Nephron (organoid): ENCODE results near the gene CDC25A.
"Not testable (repeated sequence)": the region's sequence is repeated elsewhere in the genome, so short reads cannot be mapped to it uniquely, and the experiment has no call there.

Experiments
- H3K27ac Mint-ChIP-seq, 3 experiments: 2 replicates each; pipeline ENCODE4 v1.8.0; 2020; ENCODE audit warnings: mixed read lengths in 3 of 3, mild to moderate bottlenecking in 2 of 3, moderate library complexity in 1 of 3
- H3K27me3 Mint-ChIP-seq: 2 replicates; pipeline ENCODE4 v1.8.0; 2021; ENCODE audit warnings: low read depth, mild to moderate bottlenecking, moderate library complexity, mixed read lengths
- H3K36me3 Mint-ChIP-seq: 2 replicates; pipeline ENCODE4 v1.8.0; 2020; ENCODE audit warnings: low read depth, mixed read lengths
- H3K4me1 Mint-ChIP-seq: 2 replicates; pipeline ENCODE4 v1.8.0; 2020; ENCODE audit warnings: mixed read lengths
- H3K4me3 Mint-ChIP-seq, 3 experiments: 2 replicates each; pipeline ENCODE4 v1.8.0; 2020; ENCODE audit warnings: mild to moderate bottlenecking in 3 of 3, mixed read lengths in 3 of 3, moderate library complexity in 2 of 3
- H3K9me3 Mint-ChIP-seq: 2 replicates; pipeline ENCODE4 v1.8.0; 2020; ENCODE audit warnings: mixed read lengths
- CTCF ChIP-seq, 3 experiments: fragments of 200-600 bp; sonication (generic); IDR thresholded peaks; one replicate each; pipeline ENCODE4 v1.5.0; 2021; ENCODE audit warnings: antibody characterized with exemption in 3 of 3; ENCODE audit not compliant: unreplicated experiment in 3 of 3

The CDC25A gene

GRCh38 chr3:48215876-48216275, 27.7 kb upstream of the CDC25A start:
- Mint-ChIP-seq H3K27ac (peak overlapping the region in 2 of 3 experiments; percentile 78 to 95), H3K4me3 (no peak overlapping the region), H3K36me3 (no peaks in the 10 kb centered on the region), H3K27me3 (peaks cover 13% of the 10 kb centered on the region), H3K9me3 (no peaks in the 10 kb centered on the region), H3K4me1 (peaks cover 7% of the 10 kb centered on the region)
- no peak for TF ChIP-seq CTCF (IDR thresholded peaks at IDR 0.05; ENCODE audit: unreplicated experiment in 3 of 3)

- Mint-ChIP-seq H3K36me3 (no peaks in the 10 kb centered on the region), H3K4me1 (peaks cover 7% of the 10 kb centered on the region), H3K4me3 (no peak overlapping the region), H3K27ac (peak overlapping the region in 2 of 3 experiments; percentile 78 to 95), H3K27me3 (peaks cover 11% of the 10 kb centered on the region), H3K9me3 (no peaks in the 10 kb centered on the region)
- no peak for TF ChIP-seq CTCF (IDR thresholded peaks at IDR 0.05; ENCODE audit: unreplicated experiment in 3 of 3)
These were observed 27.2 kb upstream of the CDC25A start for GRCh38 chr3:48215466-48215865.

- Mint-ChIP-seq H3K9me3 (peaks cover 2% of the 10 kb centered on the region), H3K4me1 (peaks cover 7% of the 10 kb centered on the region), H3K27me3 (peaks cover 10% of the 10 kb centered on the region), H3K4me3 (no peak overlapping the region), H3K27ac (peak overlapping the region in 2 of 3 experiments; percentile 78 to 95), H3K36me3 (peaks cover 2% of the 10 kb centered on the region)
- no peak for TF ChIP-seq CTCF (IDR thresholded peaks at IDR 0.05; ENCODE audit: unreplicated experiment in 3 of 3)
These were observed 26.8 kb upstream of the CDC25A start for GRCh38 chr3:48215019-48215418.

GRCh38 chr3:48214225-48214624, 26.0 kb upstream of the CDC25A start:
- no peak overlapping the region for H3K4me3 Mint-ChIP-seq
- H3K9me3 Mint-ChIP-seq, result peaks cover 5% of the 10 kb centered on the region
- peaks cover 10% of the 10 kb centered on the region for H3K27me3 Mint-ChIP-seq
- H3K27ac Mint-ChIP-seq, result no peak overlapping the region
- H3K36me3 Mint-ChIP-seq, result peaks cover 5% of the 10 kb centered on the region
- no peak for TF ChIP-seq CTCF (IDR thresholded peaks at IDR 0.05; ENCODE audit: unreplicated experiment in 3 of 3)
- H3K4me1 Mint-ChIP-seq, result peaks cover 7% of the 10 kb centered on the region

GRCh38 chr3:48211776-48212175, 23.6 kb upstream of the CDC25A start:
- H3K9me3 Mint-ChIP-seq, H3K4me1 Mint-ChIP-seq: not testable (repeated sequence)

DNA sequence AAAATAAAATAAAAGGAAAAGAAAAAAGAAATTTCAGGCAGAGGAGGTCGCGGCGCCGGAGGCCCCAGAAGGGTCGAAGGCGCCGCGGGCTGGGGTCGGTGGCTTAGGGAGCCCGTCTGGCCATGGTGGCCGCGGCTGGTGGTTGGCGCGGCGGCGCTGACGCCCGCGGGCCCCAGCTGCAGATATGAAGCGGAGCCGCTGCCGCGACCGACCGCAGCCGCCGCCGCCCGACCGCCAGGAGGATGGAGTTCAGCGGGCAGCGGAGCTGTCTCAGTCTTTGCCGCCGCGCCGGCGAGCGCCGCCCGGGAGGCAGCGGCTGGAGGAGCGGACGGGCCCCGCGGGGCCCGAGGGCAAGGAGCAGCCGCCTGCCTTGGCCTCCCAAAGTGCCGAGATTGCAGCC, 22.3 kb upstream of the CDC25A start:
- H3K27ac Mint-ChIP-seq, H3K4me1 Mint-ChIP-seq, H3K9me3 Mint-ChIP-seq, H3K27me3 Mint-ChIP-seq, H3K36me3 Mint-ChIP-seq, H3K4me3 Mint-ChIP-seq: not testable (repeated sequence)

More at GRCh38 chr3:48211776-48212175, 23.6 kb upstream of the CDC25A start:
- H3K4me3 Mint-ChIP-seq, H3K27ac Mint-ChIP-seq, H3K36me3 Mint-ChIP-seq, H3K27me3 Mint-ChIP-seq: not testable (repeated sequence)

GRCh38 chr3:48209445-48209844, 21.2 kb upstream of the CDC25A start:
- H3K9me3 Mint-ChIP-seq, result peaks cover 5% of the 10 kb centered on the region

More at GRCh38 chr3:48209445-48209844, 21.2 kb upstream of the CDC25A start:
- no peak overlapping the region for H3K27ac Mint-ChIP-seq
- H3K4me3 Mint-ChIP-seq, result no peak overlapping the region
- peaks cover 5% of the 10 kb centered on the region for H3K36me3 Mint-ChIP-seq
- H3K27me3 Mint-ChIP-seq, result no peaks in the 10 kb centered on the region
- H3K4me1 Mint-ChIP-seq, result no peaks in the 10 kb centered on the region
- TF ChIP-seq CTCF (IDR thresholded peaks at IDR 0.05; ENCODE audit: unreplicated experiment in 3 of 3), result no peak
